Activated naive CD8-positive, alpha-beta T cell treated with anti-CD3 and anti-CD28 coated beads, Interleukin-2, amount 50 U/mL, for 16 hours (primary cell): ENCODE results near the gene CACNA2D3.

Experiments
- DNase-seq: peaks from one replicate; pipeline ENCODE4 v3.0.0-alpha.2; 2020; ENCODE audit warnings: low read depth, low spot score

Gene CACNA2D3

GRCh38 chr3:54530944-54531343 lies 408.6 kb downstream of the CACNA2D3 start:
- no peak for DNase-seq

GRCh38 chr3:54531741-54532140 lies 409.4 kb downstream of the CACNA2D3 start:
- DNase-seq: no peak

DNA sequence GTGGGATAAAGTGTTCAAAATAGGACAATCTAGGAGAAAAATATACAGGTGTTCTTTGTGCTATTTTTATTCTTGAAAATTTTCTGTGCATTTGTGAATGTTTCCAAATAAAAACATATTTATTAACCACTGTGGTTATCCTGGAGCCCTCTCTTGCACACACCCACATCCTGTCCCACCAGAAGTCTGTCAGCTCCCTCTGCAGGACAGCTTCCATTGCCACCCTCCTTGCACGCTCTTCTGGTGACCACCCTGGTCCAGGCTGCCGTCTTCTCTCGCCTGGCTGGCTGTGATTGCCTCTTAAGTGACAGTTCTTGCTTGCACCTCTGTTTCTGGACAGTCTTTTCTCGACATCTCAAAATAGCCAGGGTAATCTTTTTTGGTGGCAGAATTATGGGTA lies 411.5 kb downstream of the CACNA2D3 start:
- DNase-seq: no peak

- DNase-seq: no peak
Observed at GRCh38 chr3:54535619-54536018, 413.3 kb downstream of the CACNA2D3 start.

- DNase-seq: no peak
Observed at GRCh38 chr3:54536450-54536849, 414.1 kb downstream of the CACNA2D3 start.

DNA sequence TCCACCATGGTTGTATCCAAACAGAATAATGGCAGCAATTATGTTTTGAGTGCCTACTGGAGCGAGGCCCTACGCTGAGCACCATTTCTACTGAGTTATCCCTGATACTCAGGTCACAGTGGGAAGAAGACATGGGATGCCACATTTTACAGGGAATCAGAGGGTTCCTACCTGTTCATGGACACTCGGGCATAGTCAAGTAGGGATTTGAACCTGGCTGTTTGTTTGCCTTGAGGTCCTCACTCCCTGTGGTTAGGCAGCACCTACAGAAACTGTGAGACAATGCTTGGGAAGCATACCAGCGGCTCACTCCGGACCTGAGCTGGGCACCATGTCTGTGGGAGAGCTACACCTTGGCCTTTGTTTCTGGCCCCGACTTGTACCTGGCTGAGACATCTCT lies 415.2 kb downstream of the CACNA2D3 start:
- no peak for DNase-seq

DNA sequence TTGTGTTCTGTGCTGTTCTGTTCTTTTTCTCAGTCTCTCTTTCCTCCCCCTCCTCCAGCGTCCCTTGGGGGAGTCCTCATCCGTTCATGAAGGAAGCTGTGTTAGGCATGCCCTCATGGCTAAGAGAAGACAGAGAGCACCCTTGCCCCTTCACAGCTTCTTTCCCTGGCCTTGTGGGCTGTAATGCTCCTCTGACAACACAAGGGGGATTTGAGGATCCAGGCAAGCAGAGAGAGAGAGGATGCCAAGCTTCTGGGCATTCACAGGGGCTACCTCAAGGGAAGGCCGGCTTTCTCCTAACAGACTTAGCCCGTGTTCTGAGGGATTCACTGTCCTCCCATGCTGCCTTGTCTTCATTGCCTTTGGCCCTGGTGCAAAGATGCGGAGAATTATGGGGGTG lies 416.0 kb downstream of the CACNA2D3 start:
- no peak for DNase-seq

GRCh38 chr3:54541369-54541768 lies 419.0 kb downstream of the CACNA2D3 start:
- DNase-seq: no peak

DNA sequence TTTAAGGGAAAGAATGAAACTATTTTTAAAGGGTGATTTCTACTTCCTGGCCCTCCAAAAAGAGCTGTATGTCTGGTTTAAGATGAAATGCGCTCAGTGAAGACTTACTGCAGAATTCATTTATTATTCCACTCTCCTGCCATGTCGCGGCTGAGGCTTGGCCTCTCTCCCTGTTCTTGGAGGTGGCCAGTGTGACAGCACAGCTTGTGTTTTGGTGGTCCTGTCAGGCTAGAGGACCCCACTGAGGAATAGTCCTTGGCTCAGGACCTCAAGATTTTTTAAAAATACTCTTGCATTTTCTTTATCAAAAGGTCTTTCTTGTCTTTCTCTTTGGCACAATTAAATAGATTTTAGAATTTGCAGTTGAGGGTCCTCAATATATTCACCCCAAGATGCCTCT lies 421.1 kb downstream of the CACNA2D3 start:
- no peak for DNase-seq

GRCh38 chr3:54547051-54547450 lies 424.7 kb downstream of the CACNA2D3 start:
- no peak for DNase-seq

GRCh38 chr3:54547846-54548245 lies 425.5 kb downstream of the CACNA2D3 start:
- DNase-seq: no peak

- no peak for DNase-seq
Observed at GRCh38 chr3:54549607-54550220, 427.4 kb downstream of the CACNA2D3 start.

GRCh38 chr3:54550221-54550977 lies 428.0 kb downstream of the CACNA2D3 start:
- no peak for DNase-seq

DNA sequence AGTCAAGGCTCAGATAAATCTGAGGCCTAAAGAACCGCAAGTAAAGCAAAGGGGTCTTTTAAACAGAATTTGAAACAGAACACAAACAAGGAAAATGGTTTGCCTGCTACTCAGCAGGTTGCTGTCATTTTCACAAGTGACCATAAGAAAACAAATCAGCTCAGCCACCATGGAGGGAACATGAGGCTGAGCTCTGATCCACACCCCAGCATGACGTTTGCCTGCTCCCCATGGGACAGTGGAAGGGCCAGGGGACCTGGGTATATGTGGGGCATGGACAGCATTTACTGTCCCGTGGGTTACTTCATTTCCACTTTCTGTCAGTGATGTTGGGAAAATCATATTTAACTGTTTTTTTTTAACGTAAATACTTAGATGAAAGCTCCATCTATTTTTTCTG lies 434.3 kb downstream of the CACNA2D3 start:
- DNase-seq: no peak

DNA sequence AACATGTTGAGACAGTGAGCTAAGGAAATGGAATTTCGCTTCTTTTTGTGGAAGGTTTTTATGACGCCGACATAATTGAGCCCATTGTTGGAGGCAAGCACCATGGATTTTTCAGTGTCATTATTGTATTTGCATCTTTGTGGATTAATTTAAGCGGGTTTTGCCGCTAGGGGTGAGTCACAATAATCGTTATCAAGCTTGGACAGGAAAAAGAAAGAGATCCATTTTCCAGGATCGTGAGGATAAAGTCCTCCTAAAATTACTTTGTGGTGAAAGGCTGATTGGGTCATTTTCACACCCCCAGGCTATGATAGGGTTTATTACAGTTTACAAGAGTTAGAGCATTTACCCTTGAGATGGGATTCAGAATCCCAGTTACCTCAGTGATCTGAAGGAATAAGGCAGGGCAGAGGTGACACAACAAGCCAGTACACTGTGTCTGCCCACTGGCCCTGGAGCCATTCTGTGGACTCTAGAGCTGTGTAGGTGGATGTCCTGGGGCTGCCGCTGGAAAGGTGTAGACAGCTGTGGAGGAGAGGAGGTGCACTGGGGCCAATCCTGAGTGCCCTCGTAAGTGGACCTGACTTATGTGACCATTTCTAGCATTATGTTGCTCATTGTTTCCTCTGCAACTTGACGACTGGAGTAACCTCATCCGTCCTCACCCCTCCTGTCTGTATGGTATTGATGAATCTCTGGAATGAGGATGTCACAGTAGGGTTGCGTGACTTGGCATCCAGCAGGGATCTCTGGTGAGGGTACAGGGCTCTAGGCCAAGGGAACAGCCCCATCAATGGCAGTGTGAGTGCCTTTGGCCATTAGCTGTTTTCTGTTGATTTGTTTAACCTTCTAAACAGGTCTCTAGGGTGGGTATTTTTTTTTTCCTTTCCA lies 435.4 kb downstream of the CACNA2D3 start:
- DNase-seq: no peak

DNA sequence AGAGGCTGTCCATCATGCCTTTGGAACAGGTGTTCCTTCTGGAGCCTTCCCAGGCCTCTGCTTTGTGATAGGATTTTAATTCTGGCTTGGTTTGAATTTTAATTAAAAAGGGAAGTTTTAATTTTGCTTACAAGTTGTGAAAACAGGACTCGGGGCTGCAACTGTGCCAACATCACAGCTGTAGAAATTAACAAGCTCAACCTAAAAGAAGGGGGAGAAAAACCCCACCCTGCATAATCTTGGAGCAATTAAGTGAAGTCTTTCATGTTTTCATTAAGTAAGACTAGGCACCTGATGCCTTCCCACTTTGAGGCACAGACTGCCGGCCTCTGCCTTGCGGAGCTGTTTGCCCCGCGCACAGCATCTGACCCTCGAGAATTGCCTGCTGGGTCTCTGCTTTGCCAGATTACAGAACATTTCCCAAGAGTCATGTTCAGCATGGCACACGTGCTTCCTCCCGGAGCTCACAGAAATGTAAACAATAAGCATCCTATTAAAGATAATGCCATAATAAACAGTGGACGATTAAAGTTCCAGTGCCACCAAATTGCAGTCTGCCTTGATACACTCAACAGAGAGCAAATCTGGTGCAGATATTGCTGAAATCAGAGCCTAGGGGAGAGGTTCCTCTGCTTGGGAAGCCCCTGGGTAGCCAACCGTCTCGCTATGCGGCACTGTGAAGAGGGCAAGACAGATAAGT lies 441.3 kb downstream of the CACNA2D3 start:
- no peak for DNase-seq

- DNase-seq: no peak
Observed at GRCh38 chr3:54564374-54564925, 442.1 kb downstream of the CACNA2D3 start.

DNA sequence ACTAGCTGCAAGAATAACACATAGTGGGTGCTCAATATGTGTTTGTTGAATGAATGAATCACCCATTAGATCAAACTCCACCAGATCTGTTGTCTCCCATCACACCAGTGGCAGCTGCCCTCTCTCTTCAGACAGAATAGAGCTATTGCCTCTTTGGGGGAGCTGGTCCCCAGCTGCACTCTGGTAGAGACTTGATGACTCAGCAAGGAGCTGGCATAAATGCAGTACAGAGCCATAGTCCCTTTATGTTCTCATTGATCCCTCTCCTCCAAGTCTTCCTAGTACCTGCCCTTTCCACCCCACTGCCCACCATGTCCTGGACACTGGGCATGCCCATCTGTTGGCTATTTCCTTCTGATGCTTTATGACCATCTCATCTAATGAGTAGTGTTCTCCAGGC lies 443.6 kb downstream of the CACNA2D3 start:
- DNase-seq: no peak

DNA sequence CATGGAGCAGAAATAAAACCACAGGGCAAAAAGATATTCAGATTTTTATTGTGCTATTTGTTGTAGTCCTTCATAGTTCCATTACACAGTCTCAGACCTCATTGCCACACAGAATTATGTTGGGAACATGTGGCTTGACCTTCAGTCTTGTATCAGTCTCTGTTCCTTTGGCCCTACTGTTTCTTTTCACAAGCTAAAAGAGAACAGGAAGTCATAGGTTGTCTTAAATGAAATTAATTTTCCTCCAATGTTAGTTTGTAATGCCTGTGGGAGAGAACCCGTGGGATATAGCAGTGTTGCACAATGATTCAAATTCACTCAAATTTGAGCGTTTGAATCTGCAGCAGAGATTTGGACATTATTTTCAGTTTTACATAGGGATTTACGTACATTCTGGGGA lies 445.6 kb downstream of the CACNA2D3 start:
- no peak for DNase-seq

DNA sequence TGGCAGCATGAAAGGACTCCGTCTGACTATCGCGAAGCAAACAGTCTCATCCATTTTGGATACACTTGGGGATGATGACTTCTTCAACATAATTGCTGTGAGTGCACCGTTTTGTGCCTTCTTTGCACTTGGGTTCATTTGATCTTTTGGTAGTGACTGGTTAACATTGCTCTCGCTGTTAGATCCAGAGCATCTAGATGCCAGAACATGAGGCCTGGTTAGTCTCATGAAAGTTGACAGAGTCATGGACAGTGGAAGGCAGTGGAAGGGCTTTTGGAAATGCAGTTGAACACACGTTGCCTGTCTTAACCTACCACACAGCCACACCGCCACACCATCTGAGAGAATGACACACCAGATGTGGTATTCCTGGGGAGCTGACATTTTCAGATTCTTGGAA lies 447.7 kb downstream of the CACNA2D3 start:
- no peak for DNase-seq

GRCh38 chr3:54572197-54572895 lies 450.0 kb downstream of the CACNA2D3 start:
- no peak for DNase-seq
